PC-3 (cell line): Measurements from ENCODE around the gene AARS2. TPM values are rescaled to one million over a fixed set of nuclear protein-coding genes. Genes with fewer than 3 reads are reported as not detected.

Experiments
- ATAC-seq: fragments of 200-7000 bp; cut with Tn5 transposase; 2 replicates; pipeline ENCODE4 v1.9.1; 2020; ENCODE audit warnings: mild to moderate bottlenecking, moderate library complexity
- BruUV-seq: library from RNA; stranded (reverse); fragments of 400-500 nt; replicated peaks from 2 replicates; lab custom pipeline; 2021; lab: Mats Ljungman, UMichigan
- CTCF ChIA-PET: fragments of 300-600 bp; sonication (Branson Sonifier 250); formaldehyde crosslinking; loops from one replicate; lab custom pipeline; 2022; ENCODE audit warnings: antibody characterized with exemption; lab: Charles Lee
- POLR2A ChIA-PET: fragments of 300-600 bp; sonication (Branson Sonifier 250); formaldehyde crosslinking; loops from one replicate; lab custom pipeline; 2022; ENCODE audit warnings: antibody characterized with exemption; ENCODE audit not compliant: unreplicated experiment; lab: Charles Lee
- DNase-seq: peaks from one replicate; pipeline ENCODE4 v3.0.0-alpha.2; 2015
- H2AFZ ChIP-seq: fragments of 300-600 bp; sonication (generic); 2 replicates; pipeline ENCODE4 v1.6.0; 2016; ENCODE audit warnings: antibody characterized with exemption, low read length
- H3F3A ChIP-seq: fragments of 300-600 bp; sonication (generic); one replicate; pipeline ENCODE4 v1.6.0; 2017; ENCODE audit warnings: antibody characterized with exemption, low read length, control low read depth, mild to moderate bottlenecking; ENCODE audit not compliant: unreplicated experiment
- H3K27ac ChIP-seq: fragments of 300-600 bp; sonication (generic); 2 replicates; pipeline ENCODE4 v1.5.1; 2016; ENCODE audit warnings: mild to moderate bottlenecking, low read length
- H3K27me3 ChIP-seq: fragments of 300-600 bp; sonication (generic); 2 replicates; pipeline ENCODE4 v1.6.1; 2016; ENCODE audit warnings: low read length, mixed read lengths
- H3K36me3 ChIP-seq: fragments of 300-600 bp; sonication (generic); 2 replicates; pipeline ENCODE4 v1.6.1; 2016; ENCODE audit warnings: low read depth, mixed run types, low read length, mixed read lengths
- H3K4me1 ChIP-seq: fragments of 300-600 bp; sonication (generic); 2 replicates; pipeline ENCODE4 v1.5.1; 2016; ENCODE audit warnings: low read length; ENCODE audit not compliant: insufficient read depth
- H3K4me2 ChIP-seq: fragments of 300-600 bp; sonication (generic); 2 replicates; pipeline ENCODE4 v1.6.0; 2016; ENCODE audit warnings: low read length
- H3K4me3 ChIP-seq: fragments of 300-600 bp; sonication (generic); 2 replicates; pipeline ENCODE4 v1.5.1; 2016; ENCODE audit warnings: mild to moderate bottlenecking, low read length, mixed read lengths
- H3K79me2 ChIP-seq: fragments of 300-600 bp; sonication (generic); 2 replicates; pipeline ENCODE4 v1.6.1; 2017; ENCODE audit warnings: low read length, mixed read lengths
- H3K9ac ChIP-seq: fragments of 300-600 bp; sonication (generic); 2 replicates; pipeline ENCODE4 v1.6.0; 2016; ENCODE audit warnings: mild to moderate bottlenecking, low read length
- H3K9me2 ChIP-seq: fragments of 300-600 bp; sonication (generic); replicated peaks from 2 replicates; pipeline ENCODE4 v1.6.1; 2016; ENCODE audit warnings: mixed run types, low read length, mixed read lengths
- H3K9me3 ChIP-seq: fragments of 300-600 bp; sonication (generic); 2 replicates; pipeline ENCODE4 v1.6.1; 2016; ENCODE audit warnings: low read length, mixed read lengths
- H4K20me1 ChIP-seq: fragments of 300-600 bp; sonication (generic); 2 replicates; pipeline ENCODE4 v1.6.1; 2016; ENCODE audit warnings: low read length, mixed read lengths
- EZH2 ChIP-seq: fragments of 300-600 bp; sonication (generic); IDR thresholded peaks from one replicate; pipeline ENCODE4 v1.6.1; 2017; ENCODE audit warnings: antibody characterized with exemption, mild to moderate bottlenecking, low read length; ENCODE audit not compliant: unreplicated experiment
- EZH2phosphoT487 ChIP-seq: fragments of 300-600 bp; sonication (generic); IDR thresholded peaks from 2 replicates; pipeline ENCODE4 v1.6.1; 2018; ENCODE audit warnings: mild to moderate bottlenecking, antibody characterized with exemption, low read length, borderline replicate concordance
- intact Hi-C: fragments of 100-400 bp; cut with micrococcal nuclease; formaldehyde crosslinking; loops from 2 replicates; pipeline ENCODE4 v1.9.0; 2023
- total RNA-seq: library from RNA; depleted of rRNA; stranded (reverse); fragments of >200 nt; gene quantifications from 2 replicates; pipeline ENCODE4 v1.2.3, GENCODE V29; 2014; rRNA removed
- TF ChIP-seq, protein P1 (sequence below): fragments of 300-600 bp; sonication (generic); conservative IDR thresholded peaks from 2 replicates; pipeline ENCODE4 v1.5.1; 2017; ENCODE audit warnings: antibody characterized with exemption, low read depth, mild to moderate bottlenecking, low read length

Gene AARS2
- total RNA-seq, 1 experiment from 2014 or later: 26.2 TPM

DNA sequence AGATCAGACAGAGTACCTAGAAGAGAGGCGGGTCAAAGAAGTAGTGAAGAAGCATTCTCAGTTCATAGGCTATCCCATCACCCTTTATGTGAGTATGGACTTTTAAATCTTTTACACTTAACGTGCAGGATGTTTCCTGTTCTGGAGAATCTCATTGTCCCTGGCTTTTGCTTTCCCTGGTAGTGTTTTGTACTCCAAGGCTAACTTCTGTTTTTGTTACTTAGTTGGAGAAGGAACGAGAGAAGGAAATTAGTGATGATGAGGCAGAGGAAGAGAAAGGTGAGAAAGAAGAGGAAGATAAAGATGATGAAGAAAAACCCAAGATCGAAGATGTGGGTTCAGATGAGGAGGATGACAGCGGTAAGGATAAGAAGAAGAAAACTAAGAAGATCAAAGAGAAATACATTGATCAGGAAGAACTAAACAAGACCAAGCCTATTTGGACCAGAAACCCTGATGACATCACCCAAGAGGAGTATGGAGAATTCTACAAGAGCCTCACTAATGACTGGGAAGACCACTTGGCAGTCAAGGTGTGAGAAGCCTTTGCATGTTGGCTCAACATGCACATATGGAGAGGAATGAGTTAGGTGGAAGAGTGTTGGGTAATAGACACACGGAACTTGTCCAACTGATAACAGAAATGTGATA is 63.0 kb downstream of the AARS2 start:
- Histone ChIP-seq H3K79me2 (peaks cover 59% of the 10 kb centered on the region), H3K4me3 (peak overlapping the region; percentile 99; the same call in 1 of the 2 replicates), H3K27ac (no peak overlapping the region), H4K20me1 (peaks cover 77% of the 10 kb centered on the region), H3K4me2 (peak overlapping the region; percentile 90), H3K9ac (no peak overlapping the region), H3F3A (peaks cover 57% of the 10 kb centered on the region), H2AFZ (no peak overlapping the region), H3K4me1 (peaks cover 37% of the 10 kb centered on the region), H3K9me2 (no peaks in the 10 kb centered on the region), H3K9me3 (no peaks in the 10 kb centered on the region), H3K36me3 (peaks cover 74% of the 10 kb centered on the region), H3K27me3 (no peaks in the 10 kb centered on the region)
- POLR2A ChIA-PET: interaction anchor here (0.6 kb wide), 1 partner anchor 11 kb away, joined by 3 read pairs; no protein-coding TSS in a partner anchor
- no TSS peak for BruUV-seq
- TF ChIP-seq EZH2phosphoT487: no peak
- TF ChIP-seq, protein P1, sequence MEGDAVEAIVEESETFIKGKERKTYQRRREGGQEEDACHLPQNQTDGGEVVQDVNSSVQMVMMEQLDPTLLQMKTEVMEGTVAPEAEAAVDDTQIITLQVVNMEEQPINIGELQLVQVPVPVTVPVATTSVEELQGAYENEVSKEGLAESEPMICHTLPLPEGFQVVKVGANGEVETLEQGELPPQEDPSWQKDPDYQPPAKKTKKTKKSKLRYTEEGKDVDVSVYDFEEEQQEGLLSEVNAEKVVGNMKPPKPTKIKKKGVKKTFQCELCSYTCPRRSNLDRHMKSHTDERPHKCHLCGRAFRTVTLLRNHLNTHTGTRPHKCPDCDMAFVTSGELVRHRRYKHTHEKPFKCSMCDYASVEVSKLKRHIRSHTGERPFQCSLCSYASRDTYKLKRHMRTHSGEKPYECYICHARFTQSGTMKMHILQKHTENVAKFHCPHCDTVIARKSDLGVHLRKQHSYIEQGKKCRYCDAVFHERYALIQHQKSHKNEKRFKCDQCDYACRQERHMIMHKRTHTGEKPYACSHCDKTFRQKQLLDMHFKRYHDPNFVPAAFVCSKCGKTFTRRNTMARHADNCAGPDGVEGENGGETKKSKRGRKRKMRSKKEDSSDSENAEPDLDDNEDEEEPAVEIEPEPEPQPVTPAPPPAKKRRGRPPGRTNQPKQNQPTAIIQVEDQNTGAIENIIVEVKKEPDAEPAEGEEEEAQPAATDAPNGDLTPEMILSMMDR: no peak
- no peak for TF ChIP-seq EZH2
- CTCF ChIA-PET: no interaction called here
- DNase-seq (no peak), ATAC-seq (no peak)
- intact Hi-C loops: no loop called here

Other genes starting within 250 kb of the AARS2 start
- 164 and 192 TPM in 2 replicates for gene MRPL14, start 185.9 kb downstream of the AARS2 start, total RNA-seq
- gene TMEM63B, start 185.8 kb downstream of the AARS2 start, total RNA-seq: 23.6 and 26.9 TPM in 2 replicates
- gene CAPN11, start 154.5 kb downstream of the AARS2 start, total RNA-seq: not detected in 2 replicates
- not detected in 2 replicates for gene MYMX, start 96.4 kb downstream of the AARS2 start, total RNA-seq
- gene SLC29A1, start 89.8 kb downstream of the AARS2 start, total RNA-seq: 54.7 and 60.4 TPM in 2 replicates
- gene HSP90AB1, start 66.2 kb downstream of the AARS2 start, total RNA-seq: 1,280 and 1,322 TPM in 2 replicates
- 90.6 and 109 TPM in 2 replicates for gene SLC35B2, start 55.8 kb downstream of the AARS2 start, total RNA-seq
- gene NFKBIE, start 47.8 kb downstream of the AARS2 start, total RNA-seq: 7.4 and 28.7 TPM in 2 replicates
- not detected in 2 replicates for gene TMEM151B, start 42.9 kb downstream of the AARS2 start, total RNA-seq
- gene SPATS1, start 29.3 kb upstream of the AARS2 start, total RNA-seq: not detected in 2 replicates
- 19.7 and 23.0 TPM in 2 replicates for gene CDC5L, start 74.4 kb upstream of the AARS2 start, total RNA-seq